Middle frontal gyrus (tissue), 1 donor: Measurements from ENCODE around the gene TLE3.

Experiments
- DNase-seq: peaks from one replicate; pipeline ENCODE4 v3.0.0-alpha.2; 2015; ENCODE audit warnings: low spot score; ENCODE audit errors: extremely low spot score

Gene TLE3

DNA sequence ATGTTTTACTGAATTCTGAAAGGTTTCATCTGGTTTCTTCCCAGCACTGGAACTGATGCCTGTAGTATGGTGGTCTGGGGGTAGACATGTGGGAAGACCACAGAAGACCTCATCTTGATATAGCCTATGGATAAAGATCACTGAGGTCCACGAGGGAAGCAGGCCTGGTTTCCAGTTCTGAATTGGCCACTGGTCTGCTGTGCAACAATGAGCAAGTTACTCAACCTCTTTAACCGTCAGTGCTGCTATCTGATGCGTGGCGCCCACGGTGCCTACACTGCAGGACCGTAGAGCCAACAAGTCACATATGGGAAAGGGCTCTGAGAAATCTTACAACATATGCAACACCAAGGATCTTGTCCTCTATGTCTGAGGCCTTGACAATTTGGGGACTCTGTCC lies 13.3 kb downstream of the TLE3 start:
- no peak for DNase-seq

- no peak for DNase-seq
Observed at GRCh38 chr15:70083946-70084345, 13.8 kb downstream of the TLE3 start.

- no peak for DNase-seq
Observed at GRCh38 chr15:70083418-70083817, 14.3 kb downstream of the TLE3 start.

DNA sequence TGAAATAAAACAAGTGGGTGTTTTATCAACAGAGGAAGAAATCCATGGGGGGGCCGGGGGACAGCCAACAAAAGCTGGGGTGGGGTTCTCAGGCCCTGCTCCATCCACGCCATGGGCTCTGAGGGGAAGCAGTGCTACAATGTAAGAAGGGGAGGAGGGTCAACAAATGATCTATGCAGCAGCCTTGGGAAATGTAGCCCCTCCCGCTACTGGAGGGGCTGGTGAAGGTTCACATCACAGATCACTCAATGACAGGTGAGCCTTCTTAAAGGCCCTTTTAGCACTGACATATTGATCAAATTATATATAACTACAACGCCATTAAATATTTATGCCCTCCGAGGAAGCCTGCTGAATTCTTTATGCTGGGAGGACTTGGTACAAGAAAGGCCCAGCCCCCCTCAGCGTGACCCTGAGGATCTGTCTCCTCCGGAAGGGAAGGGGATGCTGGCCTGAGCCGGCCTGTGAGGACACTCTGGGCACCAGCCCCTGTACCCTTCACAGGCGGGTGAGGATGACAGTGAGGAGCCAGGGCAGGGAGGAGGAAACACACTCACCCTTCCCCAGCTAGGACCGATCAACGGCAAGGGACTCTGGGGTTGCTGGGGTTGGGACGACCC lies 15.3 kb downstream of the TLE3 start:
- DNase-seq, result no peak

GRCh38 chr15:70081612-70082011 lies 16.1 kb downstream of the TLE3 start:
- DNase-seq, result no peak

DNA sequence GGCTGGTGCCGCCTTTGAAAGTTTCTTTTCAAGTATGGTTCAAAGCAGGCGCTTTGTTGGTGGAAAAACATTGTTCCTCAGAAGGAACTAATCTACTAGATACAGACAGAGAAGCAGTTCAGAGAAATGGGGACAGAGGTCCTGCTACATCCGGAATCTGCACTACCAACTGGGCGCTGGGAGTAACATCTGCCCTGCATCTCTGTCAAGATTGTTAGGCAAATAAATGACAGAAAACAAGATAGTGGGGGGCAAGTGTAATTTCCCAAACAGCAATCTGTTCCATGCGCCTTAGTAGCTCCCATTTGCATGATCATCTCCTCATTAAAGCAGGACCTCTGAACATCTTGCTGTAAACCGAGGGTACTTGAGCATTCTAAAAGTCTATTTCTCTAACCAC lies 17.4 kb downstream of the TLE3 start:
- DNase-seq, result no peak

DNA sequence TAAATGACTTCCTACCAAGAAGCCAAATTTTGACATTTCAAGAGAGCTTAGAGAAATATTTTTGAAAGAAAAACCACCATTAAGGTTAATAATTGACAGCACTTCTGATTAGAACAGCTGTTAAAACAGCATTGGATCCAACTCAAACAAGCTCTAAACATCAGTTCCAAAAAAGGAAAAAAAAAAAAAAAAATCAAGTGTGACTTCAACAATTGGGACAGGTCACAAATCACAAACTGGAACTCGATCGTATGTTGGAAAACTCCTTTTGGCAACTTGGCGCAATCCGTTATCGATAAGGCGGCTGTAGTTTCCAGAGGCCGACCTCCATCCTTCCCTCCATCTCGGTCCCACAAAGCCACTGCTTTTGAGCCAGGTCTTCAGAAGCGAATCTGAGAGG lies 17.8 kb downstream of the TLE3 start:
- no peak for DNase-seq

- DNase-seq, result no peak
Observed at GRCh38 chr15:70078578-70079417, 18.9 kb downstream of the TLE3 start.

DNA sequence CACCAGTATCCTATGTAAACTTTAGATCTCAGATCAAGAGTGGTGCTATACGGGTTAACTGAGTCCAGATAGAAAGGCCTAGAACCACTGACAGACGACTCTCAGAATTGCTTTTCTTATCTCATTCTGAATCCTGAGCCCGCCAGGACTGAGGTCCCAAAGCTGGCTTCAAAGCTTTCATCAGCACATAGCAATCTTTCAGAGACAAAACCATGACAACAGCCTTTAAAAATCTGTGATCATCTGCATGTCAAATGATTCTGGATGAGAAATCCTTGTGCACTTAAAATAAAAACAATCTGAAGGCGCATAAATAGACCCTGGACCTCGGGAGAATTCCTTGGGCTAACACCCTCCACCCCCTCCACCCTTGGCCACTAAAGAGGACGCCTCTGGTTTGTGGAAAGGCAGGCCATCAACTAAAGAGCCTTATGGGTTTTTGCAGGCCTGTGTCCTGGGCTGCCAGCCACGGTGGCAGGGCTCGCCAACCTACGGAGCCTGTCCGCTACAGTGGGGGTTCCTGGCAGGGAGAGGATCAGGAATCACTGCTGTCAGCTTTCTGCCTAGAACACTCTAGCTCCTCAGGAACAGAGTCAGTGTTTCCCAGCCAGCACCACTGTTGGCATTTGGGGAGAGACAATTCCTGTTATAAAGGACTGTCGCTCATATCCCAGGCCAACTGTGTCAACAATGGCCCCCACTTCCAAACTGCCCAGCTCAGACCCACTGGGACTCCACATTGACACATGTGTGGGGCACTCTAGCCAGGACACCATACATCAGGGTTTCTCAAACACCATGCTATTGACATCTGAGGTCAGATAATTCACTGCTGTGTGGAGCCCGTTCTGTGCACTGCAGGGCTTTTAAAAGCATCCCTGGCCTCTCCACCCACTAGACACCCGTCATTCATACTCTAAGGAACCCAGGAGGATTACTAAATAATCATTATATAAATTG lies 20.2 kb downstream of the TLE3 start:
- DNase-seq, result no peak

DNA sequence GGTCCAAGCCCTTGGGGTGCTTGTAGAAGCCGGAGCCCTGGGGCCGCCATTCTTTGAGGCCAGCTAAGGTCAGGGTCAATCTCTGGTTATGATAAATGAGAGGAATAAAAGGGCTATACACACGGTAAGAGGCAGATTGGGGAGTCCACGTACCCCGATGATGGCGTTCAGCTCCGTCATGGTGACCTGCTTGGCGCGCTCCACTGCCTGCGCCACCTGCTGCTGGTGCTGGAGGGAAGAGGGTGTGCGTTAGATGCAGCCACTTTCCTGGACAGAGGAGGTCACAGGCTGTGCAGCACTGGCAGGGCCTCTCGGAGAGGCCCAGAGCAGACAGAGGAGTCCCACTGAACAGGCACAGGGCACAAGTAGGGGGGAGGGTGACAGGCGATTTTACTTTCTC lies 23.3 kb downstream of the TLE3 start:
- no peak for DNase-seq

GRCh38 chr15:70072479-70072878 lies 25.2 kb downstream of the TLE3 start:
- DNase-seq, result no peak

GRCh38 chr15:70071799-70072198 lies 25.9 kb downstream of the TLE3 start:
- DNase-seq, result no peak

DNA sequence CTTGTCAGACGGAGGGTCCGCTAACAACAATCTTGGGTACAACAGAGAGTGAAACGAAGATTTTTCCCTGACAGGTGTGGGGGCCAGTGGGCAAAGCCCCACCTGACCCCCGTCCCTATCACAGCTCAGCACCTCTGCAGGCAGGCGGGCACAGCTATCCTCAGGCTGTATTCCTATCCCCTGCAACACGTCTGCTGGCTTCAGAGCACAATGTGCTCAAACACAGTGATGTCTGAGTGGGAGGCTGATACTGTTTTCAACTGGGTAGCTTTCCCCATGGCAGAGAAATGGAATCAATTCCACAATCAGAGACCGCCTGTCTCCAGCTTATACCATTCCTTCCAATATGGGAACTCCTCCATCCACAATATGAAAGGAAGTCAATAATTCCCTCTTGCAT lies 28.0 kb downstream of the TLE3 start:
- DNase-seq, result no peak

DNA sequence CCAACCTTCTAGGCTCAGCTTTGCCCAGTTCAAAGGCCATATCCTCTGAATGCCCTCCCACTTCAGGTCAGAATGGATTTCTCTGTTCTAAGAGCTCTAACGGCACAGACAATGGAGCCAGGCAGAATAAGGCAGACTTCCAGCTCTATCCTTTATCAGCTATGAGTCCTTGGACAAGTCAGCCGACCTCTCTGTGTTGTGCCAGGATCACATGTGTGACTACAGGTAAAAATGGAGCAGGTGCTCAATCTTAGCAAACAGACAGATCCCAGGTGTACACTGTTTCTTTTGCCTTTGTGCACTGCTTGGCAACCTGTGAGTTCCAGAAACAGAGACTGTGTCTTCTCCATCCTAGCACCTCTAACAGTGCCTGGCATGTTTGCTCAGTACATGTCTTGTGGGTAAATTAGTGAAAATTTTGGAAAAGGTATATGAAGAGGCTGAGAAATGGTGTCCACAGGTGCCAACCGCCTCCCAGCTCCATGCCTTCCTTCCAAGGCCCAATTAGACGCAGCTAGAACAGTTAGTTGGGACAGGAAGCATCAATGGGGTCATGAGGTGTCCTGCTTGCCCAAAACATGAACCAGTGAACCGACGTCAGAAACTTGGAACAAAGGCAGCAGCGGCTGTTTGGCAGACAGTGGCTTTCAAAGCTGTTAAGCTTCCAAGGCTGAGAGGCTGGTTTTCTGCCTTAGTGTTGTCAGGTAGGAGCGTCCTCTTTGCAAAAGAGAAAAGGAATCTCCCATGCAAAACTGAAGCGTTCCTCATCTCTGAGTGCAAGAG lies 28.7 kb downstream of the TLE3 start:
- no peak for DNase-seq

- no peak for DNase-seq
Observed at GRCh38 chr15:70067681-70068080, 30.0 kb downstream of the TLE3 start.

GRCh38 chr15:70067011-70067410 lies 30.7 kb downstream of the TLE3 start:
- DNase-seq, result no peak

- no peak for DNase-seq
Observed at GRCh38 chr15:70066447-70066846, 31.3 kb downstream of the TLE3 start.

DNA sequence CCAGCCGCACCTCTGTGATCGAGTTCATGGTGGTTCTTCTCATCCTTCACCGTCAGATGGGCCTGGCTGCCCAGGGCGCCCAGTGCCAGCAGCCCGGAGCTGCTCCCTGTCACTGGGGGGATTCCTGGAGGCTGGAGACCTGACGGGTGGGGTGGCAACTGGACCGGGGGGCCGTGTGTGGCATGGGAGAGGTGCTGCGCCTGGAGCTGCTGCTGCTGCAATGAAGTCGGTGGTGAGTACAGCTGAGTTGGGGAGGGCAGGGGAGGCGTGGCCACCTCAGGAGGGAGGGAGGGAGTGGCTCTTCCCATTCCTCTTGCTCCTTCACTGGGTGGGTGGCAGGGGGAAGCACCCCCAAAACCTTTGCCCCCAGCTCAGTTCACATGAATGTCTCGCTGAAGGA lies 31.7 kb downstream of the TLE3 start:
- no peak for DNase-seq

- no peak for DNase-seq
Observed at GRCh38 chr15:70065006-70065722, 32.6 kb downstream of the TLE3 start.

DNA sequence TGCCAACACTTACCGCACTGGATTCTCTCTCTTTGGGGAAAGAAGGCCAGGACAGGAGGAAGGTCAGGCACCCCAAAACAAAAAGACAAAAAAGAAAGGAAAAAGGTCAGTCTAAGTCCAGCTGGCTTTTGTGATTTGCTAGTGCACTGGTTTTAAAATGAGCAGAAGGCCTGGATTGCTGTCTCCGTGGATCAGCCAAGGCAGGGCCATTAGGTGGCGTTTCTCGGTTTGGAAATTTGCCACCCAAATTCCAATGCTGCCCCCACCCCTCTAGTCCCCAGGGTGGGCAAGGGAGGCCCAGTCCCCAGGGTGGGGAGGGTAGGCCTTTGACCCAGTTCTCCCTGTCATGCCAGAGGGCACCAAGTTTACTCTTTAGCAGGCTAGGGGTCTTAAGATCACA lies 33.3 kb downstream of the TLE3 start:
- no peak for DNase-seq

- DNase-seq, result no peak
Observed at GRCh38 chr15:70063980-70064379, 33.7 kb downstream of the TLE3 start.
